Peyer's patch (tissue), 4 donors: Measurements from ENCODE around the gene SLC6A3. TPM values are rescaled to one million over a fixed set of nuclear protein-coding genes. Genes with fewer than 3 reads are reported as not detected.
A peak's percentile ranks its signal among the peaks of the same experiment; 100 is the strongest.
"Not testable (repeated sequence)": the region's sequence is repeated elsewhere in the genome, so short reads cannot be mapped to it uniquely, and the experiment has no call there.

ENCODE experiments used
- DNase-seq, 3 donors: peaks; one replicate each; pipeline ENCODE4 v3.0.0-alpha.2; 2017 to 2019
- H3K27ac ChIP-seq, 4 donors: fragments of 200-600 bp; sonication (generic); one replicate each; pipeline ENCODE4 v1.5.1; 2016 to 2019
- H3K27me3 ChIP-seq, 2 donors: fragments of 200-600 bp; sonication (generic); one replicate each; pipeline ENCODE4 v1.5.1; 2019
- H3K36me3 ChIP-seq, 3 donors: fragments of 200-600 bp; sonication (generic); one replicate each; pipeline ENCODE4 v1.5.1; 2016 to 2019
- H3K4me1 ChIP-seq, 4 donors: fragments of 200-600 bp; sonication (generic); one replicate each; pipeline ENCODE4 v1.5.1; 2016 to 2019
- H3K4me3 ChIP-seq, 4 donors: fragments of 200-600 bp; sonication (generic); 1 replicate in 3 of 4; 2 replicates in 1 of 4; pipeline ENCODE4 v1.5.1; 2016 to 2019; ENCODE audit warnings: mild to moderate bottlenecking in 1 of 4
- H3K9me3 ChIP-seq, 4 donors: fragments of 200-600 bp; sonication (generic); one replicate each; pipeline ENCODE4 v1.5.1; 2016 to 2019; ENCODE audit warnings: mild to moderate bottlenecking in 1 of 4
- POLR2A ChIP-seq, 2 donors: fragments of 450-650 bp; IDR thresholded peaks; one replicate each; pipeline ENCODE4 v1.5.1; 2017; ENCODE audit warnings: antibody characterized with exemption in 2 of 2, mild to moderate bottlenecking in 2 of 2, moderate library complexity in 2 of 2
- total RNA-seq, 4 donors: library from RNA; depleted of rRNA; stranded (reverse); fragments of >200 nt; gene quantifications; one replicate each; pipeline ENCODE4 v1.1.0, GENCODE V29; 2016
- TF ChIP-seq, protein P1 (sequence below), 6 experiments: fragments of 450-650 bp in 4 of 6; fragments of 200-600 bp in 2 of 6; sonication (generic) in 1 of 6; IDR thresholded peaks; one replicate each; pipeline ENCODE4 v1.5.1; 2017 to 2019; ENCODE audit warnings: antibody characterized with exemption in 6 of 6, mild to moderate bottlenecking in 3 of 6, moderate library complexity in 1 of 6

Gene SLC6A3
- total RNA-seq, 4 donors from 2014 or later: 0.40 to 0.70 TPM; not detected in 2

DNA sequence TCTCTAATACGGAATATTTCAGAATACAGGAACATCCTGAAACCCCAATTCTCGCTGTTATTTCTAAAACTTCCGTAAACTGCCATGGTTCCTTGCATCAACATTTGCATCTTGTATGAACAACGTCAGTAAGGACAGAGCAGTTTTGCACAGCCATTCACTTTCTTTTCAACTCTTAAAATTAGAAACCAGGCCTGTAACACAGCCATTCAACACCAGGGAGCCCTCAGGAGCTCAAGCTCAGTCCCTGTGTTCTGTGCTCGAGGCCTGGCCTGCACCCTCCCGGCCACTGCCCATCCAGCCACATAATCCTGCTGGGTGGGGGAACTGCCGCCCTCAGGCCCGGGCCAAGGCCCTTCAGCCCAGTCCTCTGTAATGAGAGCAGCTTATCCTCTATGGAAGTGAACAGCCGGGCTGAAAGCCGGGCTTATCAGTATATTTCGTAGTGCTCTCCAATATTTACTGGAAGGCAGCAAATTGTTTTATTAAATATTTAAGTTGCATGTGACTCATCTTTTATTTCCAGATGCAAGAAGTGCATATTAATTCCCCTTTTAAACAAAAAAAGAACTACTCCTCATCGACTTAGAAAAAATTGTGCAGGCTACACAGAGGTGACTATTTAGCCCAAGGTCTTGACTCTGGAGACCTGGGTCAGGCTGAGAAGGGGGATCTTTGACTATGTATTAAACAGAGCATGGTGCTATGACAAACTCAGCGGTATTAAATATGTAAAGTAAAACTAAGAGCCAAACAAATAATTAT is 33.2 kb upstream of the SLC6A3 start:
- Histone ChIP-seq H3K27ac (peak overlapping the region in 2 of 4 donors; percentile 31 to 35), H3K9me3 (no peaks in the 10 kb centered on the region), H3K4me3 (no peak overlapping the region), H3K27me3 (no peaks in the 10 kb centered on the region), H3K4me1 (peaks cover 0 to 5% (median 0%) of the 10 kb centered on the region in 4 donors), H3K36me3 (no peaks in the 10 kb centered on the region)
- no peak for DNase-seq
- TF ChIP-seq, protein P1, sequence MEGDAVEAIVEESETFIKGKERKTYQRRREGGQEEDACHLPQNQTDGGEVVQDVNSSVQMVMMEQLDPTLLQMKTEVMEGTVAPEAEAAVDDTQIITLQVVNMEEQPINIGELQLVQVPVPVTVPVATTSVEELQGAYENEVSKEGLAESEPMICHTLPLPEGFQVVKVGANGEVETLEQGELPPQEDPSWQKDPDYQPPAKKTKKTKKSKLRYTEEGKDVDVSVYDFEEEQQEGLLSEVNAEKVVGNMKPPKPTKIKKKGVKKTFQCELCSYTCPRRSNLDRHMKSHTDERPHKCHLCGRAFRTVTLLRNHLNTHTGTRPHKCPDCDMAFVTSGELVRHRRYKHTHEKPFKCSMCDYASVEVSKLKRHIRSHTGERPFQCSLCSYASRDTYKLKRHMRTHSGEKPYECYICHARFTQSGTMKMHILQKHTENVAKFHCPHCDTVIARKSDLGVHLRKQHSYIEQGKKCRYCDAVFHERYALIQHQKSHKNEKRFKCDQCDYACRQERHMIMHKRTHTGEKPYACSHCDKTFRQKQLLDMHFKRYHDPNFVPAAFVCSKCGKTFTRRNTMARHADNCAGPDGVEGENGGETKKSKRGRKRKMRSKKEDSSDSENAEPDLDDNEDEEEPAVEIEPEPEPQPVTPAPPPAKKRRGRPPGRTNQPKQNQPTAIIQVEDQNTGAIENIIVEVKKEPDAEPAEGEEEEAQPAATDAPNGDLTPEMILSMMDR (IDR thresholded peaks at IDR 0.05): no peak

DNA sequence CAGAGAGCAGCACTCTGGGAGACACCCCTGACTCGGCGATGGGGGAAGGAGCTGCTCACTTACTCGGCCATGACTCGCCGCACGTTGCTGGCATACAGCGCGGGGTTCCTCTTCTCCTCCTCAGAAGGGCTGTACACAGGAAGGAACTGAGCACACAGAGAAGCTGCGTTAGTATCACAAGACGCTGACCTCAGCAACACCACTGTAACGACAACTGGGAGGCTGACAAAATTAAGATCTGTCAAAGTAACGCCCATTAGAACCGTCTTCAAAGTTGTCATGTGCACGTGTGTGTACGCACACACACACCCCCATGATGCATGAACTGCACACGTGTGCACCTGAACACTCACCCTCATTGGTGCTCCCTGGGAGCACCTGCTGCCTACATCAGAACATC is 32.1 kb upstream of the SLC6A3 start:
- peaks cover 0 to 5% (median 0%) of the 10 kb centered on the region in 4 donors for H3K4me1 ChIP-seq
- no peaks in the 10 kb centered on the region for H3K9me3 ChIP-seq
- TF ChIP-seq, protein P1 (IDR thresholded peaks at IDR 0.05): no peak
- no peak for TF ChIP-seq POLR2A (IDR thresholded peaks at IDR 0.05)
- DNase-seq: peak in 2 of 3 donors; percentile 43 to 73
- H3K4me3 ChIP-seq: no peak overlapping the region
- peak overlapping the region in 1 of 4 donors; percentile 55 for H3K27ac ChIP-seq
- H3K27me3 ChIP-seq: no peaks in the 10 kb centered on the region
- H3K36me3 ChIP-seq: no peaks in the 10 kb centered on the region

DNA sequence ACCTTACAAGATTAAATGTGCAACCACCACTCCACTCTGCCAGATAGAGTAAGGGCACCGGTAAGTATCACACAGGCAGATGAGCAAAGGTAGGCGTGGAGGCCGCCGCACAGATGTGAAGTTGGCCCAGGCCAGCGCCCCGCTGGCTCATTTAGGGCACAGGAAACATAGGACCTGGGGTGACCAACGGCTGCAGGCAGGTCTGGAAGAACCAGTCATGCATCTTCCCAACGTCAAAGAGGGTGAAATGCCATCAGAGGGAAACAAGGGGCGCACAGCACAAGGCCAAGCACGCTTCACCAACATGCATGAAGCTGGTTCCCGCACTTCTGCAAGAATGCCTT is 31.7 kb upstream of the SLC6A3 start:
- H3K9me3 ChIP-seq: no peaks in the 10 kb centered on the region
- H3K4me3 ChIP-seq: no peak overlapping the region
- no peaks in the 10 kb centered on the region for H3K36me3 ChIP-seq
- DNase-seq: no peak
- TF ChIP-seq, protein P1 (IDR thresholded peaks at IDR 0.05): no peak
- no peak for TF ChIP-seq POLR2A (IDR thresholded peaks at IDR 0.05)
- no peaks in the 10 kb centered on the region for H3K27me3 ChIP-seq
- peaks cover 0 to 5% (median 0%) of the 10 kb centered on the region in 4 donors for H3K4me1 ChIP-seq
- H3K27ac ChIP-seq: peak overlapping the region in 1 of 4 donors; percentile 55

DNA sequence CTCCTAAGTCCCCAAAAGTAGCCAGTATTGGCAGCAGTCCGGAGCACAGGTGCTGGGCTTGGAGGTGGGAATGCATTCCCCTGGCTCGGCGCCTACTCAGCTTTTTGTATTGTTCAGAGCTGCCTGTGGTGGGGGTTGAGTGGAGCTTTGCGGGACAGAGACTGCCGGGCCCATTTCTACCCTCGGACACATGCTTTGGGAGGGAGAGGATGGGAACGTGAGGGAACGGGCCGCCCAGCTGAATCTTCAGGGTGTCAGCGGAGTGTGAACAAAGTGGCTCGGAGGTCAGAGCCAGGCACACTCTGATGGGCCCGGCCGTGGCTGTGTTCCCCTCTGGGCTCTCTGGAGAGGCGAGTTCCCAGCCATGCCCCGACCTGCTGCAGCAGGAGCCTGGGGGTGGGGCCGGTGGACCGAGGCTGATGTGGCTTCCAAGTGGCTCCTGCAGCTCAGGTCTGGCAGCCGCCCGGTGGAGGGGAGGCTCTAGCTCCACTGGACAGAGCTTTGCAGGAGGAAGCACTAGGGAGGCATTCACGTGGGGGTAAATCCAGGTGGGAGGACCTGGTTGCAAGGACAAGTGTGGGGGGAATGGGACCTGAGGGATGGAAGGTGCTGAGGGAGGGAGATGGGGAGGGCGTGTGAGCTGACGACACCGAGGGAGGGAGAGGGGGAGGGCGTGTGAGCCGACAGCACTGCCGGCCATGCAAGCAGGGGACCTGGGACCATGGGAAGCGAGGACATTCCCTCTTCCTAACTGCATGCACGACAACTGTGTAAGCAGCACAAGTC is 31.1 kb upstream of the SLC6A3 start:
- Histone ChIP-seq H3K27me3 (no peaks in the 10 kb centered on the region), H3K27ac (peak overlapping the region in 1 of 4 donors; percentile 55), H3K4me3 (no peak overlapping the region), H3K36me3 (no peaks in the 10 kb centered on the region), H3K4me1 (peaks cover 0 to 5% (median 0%) of the 10 kb centered on the region in 4 donors), H3K9me3 (no peaks in the 10 kb centered on the region)
- no peak for TF ChIP-seq POLR2A (IDR thresholded peaks at IDR 0.05)
- TF ChIP-seq, protein P1 (IDR thresholded peaks at IDR 0.05): no peak
- peak in 2 of 3 donors; percentile 40 to 47 for DNase-seq

DNA sequence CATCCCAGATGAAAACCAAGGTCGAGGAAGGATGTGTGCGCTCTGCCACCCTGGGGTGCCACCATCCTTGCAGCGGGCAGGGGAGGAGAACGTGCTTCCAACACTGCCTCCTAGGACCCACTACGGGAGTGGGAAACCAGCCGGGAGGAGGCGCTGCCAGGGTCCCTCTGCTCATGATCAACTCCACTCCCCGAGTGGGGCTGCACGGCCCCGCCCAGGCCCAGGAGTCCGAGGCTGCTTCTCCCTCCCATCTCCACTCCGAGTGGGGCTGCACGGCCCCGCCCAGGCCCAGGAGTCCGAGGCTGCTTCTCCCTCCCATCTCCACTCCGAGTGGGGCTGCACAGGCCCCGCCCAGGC is 30.3 kb upstream of the SLC6A3 start:
- not testable (repeated sequence) for H3K27ac ChIP-seq, H3K27me3 ChIP-seq, H3K4me3 ChIP-seq, H3K36me3 ChIP-seq, H3K9me3 ChIP-seq, H3K4me1 ChIP-seq
- peak in 1 of 3 donors; percentile 41 for DNase-seq
